GM23338 (cell line): ENCODE data around the gene GALNT9. TPM values are rescaled to one million over a fixed set of nuclear protein-coding genes. Genes with fewer than 3 reads are reported as not detected.
A peak's percentile ranks its signal among the peaks of the same experiment; 100 is the strongest.

Experiments used
- ATAC-seq: fragments of 200-7000 bp; cut with Tn5 transposase; 3 replicates; pipeline ENCODE4 v1.9.1; 2020
- DNase-seq: peaks from one replicate; pipeline ENCODE4 v3.0.0-alpha.2; 2015; ENCODE audit warnings: low spot score
- H2AFZ ChIP-seq: fragments of 200-600 bp; sonication (generic); 2 replicates; pipeline ENCODE4 v1.8.0; 2016; ENCODE audit warnings: antibody characterized with exemption, mild to moderate bottlenecking, moderate library complexity
- H3F3A ChIP-seq: fragments of 200-600 bp; sonication (generic); replicated peaks from 2 replicates; pipeline ENCODE4 v1.8.0; 2017; ENCODE audit warnings: antibody characterized with exemption, mixed run types, low read depth
- H3K27ac ChIP-seq: fragments of 200-600 bp; sonication (generic); 2 replicates; pipeline ENCODE4 v1.6.1; 2016; ENCODE audit warnings: low read depth
- H3K27me3 ChIP-seq: fragments of 200-600 bp; sonication (generic); 2 replicates; pipeline ENCODE4 v1.8.0; 2016; ENCODE audit warnings: mild to moderate bottlenecking, mixed run types, moderate library complexity; ENCODE audit not compliant: insufficient read depth
- H3K36me3 ChIP-seq: fragments of 200-600 bp; sonication (generic); 2 replicates; pipeline ENCODE4 v1.8.0; 2016; ENCODE audit warnings: mild to moderate bottlenecking; ENCODE audit not compliant: insufficient read depth
- H3K4me1 ChIP-seq: fragments of 200-600 bp; sonication (generic); 2 replicates; pipeline ENCODE4 v1.8.0; 2016; ENCODE audit warnings: mild to moderate bottlenecking, moderate library complexity; ENCODE audit not compliant: insufficient read depth
- H3K4me2 ChIP-seq: fragments of 200-600 bp; sonication (generic); 2 replicates; pipeline ENCODE4 v1.7.1; 2017; ENCODE audit warnings: mixed run types
- H3K4me3 ChIP-seq: fragments of 200-600 bp; sonication (generic); 2 replicates; pipeline ENCODE4 v1.6.1; 2016; ENCODE audit warnings: mixed run types
- H3K79me2 ChIP-seq: fragments of 200-600 bp; sonication (generic); replicated peaks from 2 replicates; pipeline ENCODE4 v1.8.0; 2017; ENCODE audit warnings: mild to moderate bottlenecking; ENCODE audit not compliant: insufficient read depth
- H3K9me2 ChIP-seq: fragments of 200-600 bp; sonication (generic); 2 replicates; pipeline ENCODE4 v1.8.0; 2017; ENCODE audit not compliant: insufficient read depth
- H4K20me1 ChIP-seq: fragments of 200-600 bp; sonication (generic); replicated peaks from 2 replicates; pipeline ENCODE4 v1.8.0; 2017; ENCODE audit warnings: mild to moderate bottlenecking; ENCODE audit not compliant: insufficient read depth
- H3K27ac Mint-ChIP-seq: 2 replicates; pipeline ENCODE4 v1.8.0; 2020; ENCODE audit warnings: inconsistent platforms, mild to moderate bottlenecking, moderate library complexity, mixed read lengths
- H3K27me3 Mint-ChIP-seq: 3 replicates; pipeline ENCODE4 v1.8.0; 2022; ENCODE audit warnings: low read depth, mild to moderate bottlenecking, moderate library complexity, mixed read lengths, inconsistent platforms; ENCODE audit not compliant: insufficient read depth, poor library complexity
- H3K36me3 Mint-ChIP-seq: 3 replicates; pipeline ENCODE4 v1.8.0; 2021; ENCODE audit warnings: low read depth, mild to moderate bottlenecking, inconsistent platforms, moderate library complexity, mixed read lengths
- H3K4me1 Mint-ChIP-seq: 3 replicates; pipeline ENCODE4 v1.8.0; 2020; ENCODE audit warnings: mild to moderate bottlenecking, inconsistent platforms, mixed read lengths
- H3K4me3 Mint-ChIP-seq: 3 replicates; pipeline ENCODE4 v1.8.0; 2021; ENCODE audit warnings: moderate library complexity, mild to moderate bottlenecking, inconsistent platforms, mixed read lengths
- H3K9me3 Mint-ChIP-seq: 3 replicates; pipeline ENCODE4 v1.8.0; 2020; ENCODE audit warnings: moderate library complexity, mild to moderate bottlenecking, inconsistent platforms, mixed read lengths
- CREB1 ChIP-seq: fragments of 250-450 bp; sonication (Bioruptor Pico); IDR thresholded peaks from 2 replicates; pipeline ENCODE4 v1.5.0; 2020; ENCODE audit warnings: low read depth, mild to moderate bottlenecking, moderate library complexity
- ETS1 ChIP-seq: IDR thresholded peaks from 2 replicates; pipeline ENCODE4 v1.6.1; 2016; ENCODE audit warnings: antibody characterized with exemption
- EZH2 ChIP-seq: fragments of 200-600 bp; sonication (generic); IDR thresholded peaks from one replicate; pipeline ENCODE4 v1.8.0; 2017; ENCODE audit warnings: antibody characterized with exemption, mild to moderate bottlenecking, low read depth; ENCODE audit not compliant: unreplicated experiment
- EZH2phosphoT487 ChIP-seq: fragments of 200-600 bp; sonication (generic); IDR thresholded peaks from one replicate; pipeline ENCODE4 v1.8.1; 2018; ENCODE audit warnings: antibody characterized with exemption; ENCODE audit not compliant: unreplicated experiment
- JUNB ChIP-seq: IDR thresholded peaks from one replicate; pipeline ENCODE4 v1.6.1; 2016; ENCODE audit warnings: antibody characterized with exemption; ENCODE audit not compliant: unreplicated experiment
- POLR2AphosphoS5 ChIP-seq: IDR thresholded peaks from 2 replicates; pipeline ENCODE4 v1.6.1; 2016; ENCODE audit warnings: antibody characterized with exemption, low read depth
- STAT1 ChIP-seq: IDR thresholded peaks from one replicate; pipeline ENCODE4 v1.6.1; 2016; ENCODE audit warnings: antibody characterized with exemption; ENCODE audit not compliant: unreplicated experiment
- ZNF114 ChIP-seq: fragments of 250-450 bp; sonication (Bioruptor Pico); IDR thresholded peaks from 2 replicates; pipeline ENCODE4 v1.5.0; 2020; ENCODE audit warnings: mild to moderate bottlenecking, moderate library complexity
- ZNF462 ChIP-seq: fragments of 250-450 bp; sonication (Bioruptor Pico); IDR thresholded peaks from 2 replicates; pipeline ENCODE4 v1.5.0; 2020; ENCODE audit warnings: mild to moderate bottlenecking, moderate library complexity
- polyA plus RNA-seq: library from polyadenylated mRNA; unstranded; fragments of >200 nt; fragmentation: Nextera tagmentation; extraction: Ambion mirVana; gene quantifications from 2 replicates; pipeline ENCODE4 v1.2.1, GENCODE V29; 2016
- total RNA-seq: library from RNA; depleted of rRNA; stranded (reverse); fragments of >200 nt; shearing (Covaris generic); gene quantifications from 2 replicates; pipeline ENCODE4 v1.2.3, GENCODE V29; 2014
- TF ChIP-seq, protein P1 (sequence below): IDR thresholded peaks from one replicate; pipeline ENCODE4 v1.6.1; 2018; ENCODE audit warnings: antibody characterized with exemption; ENCODE audit not compliant: unreplicated experiment

GALNT9 gene
- total and polyA plus RNA-seq, 2 experiments from 2014 or later = 0.81 to 2.5 TPM

GRCh38 chr12:132375747-132376463 is 46.5 kb upstream of the GALNT9 start:
- no peaks in the 10 kb centered on the region for H3K9me2 ChIP-seq
- no peak overlapping the region for H3K4me3 Mint-ChIP-seq
- H3K4me2 ChIP-seq = no peak overlapping the region
- H3K27ac Mint-ChIP-seq = no peak overlapping the region
- H3F3A ChIP-seq = no peaks in the 10 kb centered on the region
- H3K36me3 Mint-ChIP-seq = no peaks in the 10 kb centered on the region; the same call in 2 of the 3 replicates
- H3K79me2 ChIP-seq = no peaks in the 10 kb centered on the region
- no peak overlapping the region for H3K4me3 ChIP-seq
- ATAC-seq (peak; percentile 25), DNase-seq (no peak)
- H3K27me3 Mint-ChIP-seq = peaks cover 58% of the 10 kb centered on the region
- no peaks in the 10 kb centered on the region for H4K20me1 ChIP-seq
- TF ChIP-seq ETS1 = no peak
- no peak for TF ChIP-seq EZH2
- TF ChIP-seq CREB1 (CRISPR knock-in tag) = no peak
- TF ChIP-seq STAT1 = no peak
- no peak for TF ChIP-seq JUNB
- no peak for TF ChIP-seq ZNF462 (CRISPR knock-in tag)
- TF ChIP-seq EZH2phosphoT487 = no peak
- TF ChIP-seq ZNF114 (CRISPR knock-in tag) = no peak
- TF ChIP-seq, protein P1, sequence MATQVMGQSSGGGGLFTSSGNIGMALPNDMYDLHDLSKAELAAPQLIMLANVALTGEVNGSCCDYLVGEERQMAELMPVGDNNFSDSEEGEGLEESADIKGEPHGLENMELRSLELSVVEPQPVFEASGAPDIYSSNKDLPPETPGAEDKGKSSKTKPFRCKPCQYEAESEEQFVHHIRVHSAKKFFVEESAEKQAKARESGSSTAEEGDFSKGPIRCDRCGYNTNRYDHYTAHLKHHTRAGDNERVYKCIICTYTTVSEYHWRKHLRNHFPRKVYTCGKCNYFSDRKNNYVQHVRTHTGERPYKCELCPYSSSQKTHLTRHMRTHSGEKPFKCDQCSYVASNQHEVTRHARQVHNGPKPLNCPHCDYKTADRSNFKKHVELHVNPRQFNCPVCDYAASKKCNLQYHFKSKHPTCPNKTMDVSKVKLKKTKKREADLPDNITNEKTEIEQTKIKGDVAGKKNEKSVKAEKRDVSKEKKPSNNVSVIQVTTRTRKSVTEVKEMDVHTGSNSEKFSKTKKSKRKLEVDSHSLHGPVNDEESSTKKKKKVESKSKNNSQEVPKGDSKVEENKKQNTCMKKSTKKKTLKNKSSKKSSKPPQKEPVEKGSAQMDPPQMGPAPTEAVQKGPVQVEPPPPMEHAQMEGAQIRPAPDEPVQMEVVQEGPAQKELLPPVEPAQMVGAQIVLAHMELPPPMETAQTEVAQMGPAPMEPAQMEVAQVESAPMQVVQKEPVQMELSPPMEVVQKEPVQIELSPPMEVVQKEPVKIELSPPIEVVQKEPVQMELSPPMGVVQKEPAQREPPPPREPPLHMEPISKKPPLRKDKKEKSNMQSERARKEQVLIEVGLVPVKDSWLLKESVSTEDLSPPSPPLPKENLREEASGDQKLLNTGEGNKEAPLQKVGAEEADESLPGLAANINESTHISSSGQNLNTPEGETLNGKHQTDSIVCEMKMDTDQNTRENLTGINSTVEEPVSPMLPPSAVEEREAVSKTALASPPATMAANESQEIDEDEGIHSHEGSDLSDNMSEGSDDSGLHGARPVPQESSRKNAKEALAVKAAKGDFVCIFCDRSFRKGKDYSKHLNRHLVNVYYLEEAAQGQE = no peak
- no peak for TF ChIP-seq POLR2AphosphoS5
- no peaks in the 10 kb centered on the region for H3K4me1 ChIP-seq
- no peak overlapping the region for H3K27ac ChIP-seq
- no peak overlapping the region for H2AFZ ChIP-seq
- peaks cover 25% of the 10 kb centered on the region for H3K4me1 Mint-ChIP-seq
- peaks cover 5% of the 10 kb centered on the region for H3K9me3 Mint-ChIP-seq
- no peaks in the 10 kb centered on the region for H3K36me3 ChIP-seq
- H3K27me3 ChIP-seq = peaks cover 40% of the 10 kb centered on the region
